ENCODE results near the gene PACSIN2.
A peak's percentile ranks its signal among the peaks of the same experiment; 100 is the strongest.

Gene PACSIN2

DNA sequence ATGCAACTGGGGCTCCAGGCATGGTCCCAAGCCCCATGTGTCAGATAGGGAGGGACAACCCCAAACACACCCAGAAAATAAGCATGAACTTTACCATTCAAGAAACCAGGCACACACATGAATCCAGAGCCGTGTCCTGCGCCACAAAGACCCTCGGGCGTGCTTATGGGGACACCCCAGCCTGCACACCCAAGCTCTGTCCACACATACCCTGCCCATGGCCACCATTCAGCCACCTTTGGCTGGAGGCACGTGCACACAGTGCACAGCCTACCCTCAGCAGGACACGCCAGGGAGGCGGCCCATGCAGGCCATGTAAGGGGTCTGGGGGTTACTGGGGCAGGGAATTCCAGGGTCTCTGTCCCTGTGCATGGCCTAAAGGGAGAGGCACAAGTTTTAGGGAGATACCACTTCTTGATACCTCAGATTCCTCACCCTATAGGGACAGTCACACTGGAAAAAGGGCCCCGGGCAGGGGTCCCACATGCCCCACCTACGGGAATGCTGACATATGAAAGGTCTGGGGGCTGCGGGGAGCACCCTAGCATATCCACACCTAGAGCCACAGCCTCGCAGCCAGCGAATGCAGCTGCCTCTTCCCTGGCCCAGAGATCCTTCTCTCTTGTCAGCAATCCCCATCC is 20.6 kb downstream of the PACSIN2 start:
- no peaks in the 10 kb centered on the region for H3K9me3 ChIP-seq
- H3K27ac ChIP-seq, result peak overlapping the region; percentile 93
- peaks cover 78 to 81% of the 10 kb centered on the region in 2 experiments for H3K4me1 ChIP-seq (ENCODE audit: control insufficient read depth in 1 of 2, insufficient read depth in 1 of 2, low read depth in 1 of 2, low read length in 1 of 2)
- no peak for TF ChIP-seq CTCF (IDR thresholded peaks at IDR 0.05)
- no peaks in the 10 kb centered on the region for H3K36me3 ChIP-seq
- H3K27me3 ChIP-seq, result no peaks in the 10 kb centered on the region
- peak overlapping the region; percentile 56 to 58 for H3K4me3 ChIP-seq (ENCODE audit: low read depth in 1 of 2, low read length in 1 of 2)

DNA sequence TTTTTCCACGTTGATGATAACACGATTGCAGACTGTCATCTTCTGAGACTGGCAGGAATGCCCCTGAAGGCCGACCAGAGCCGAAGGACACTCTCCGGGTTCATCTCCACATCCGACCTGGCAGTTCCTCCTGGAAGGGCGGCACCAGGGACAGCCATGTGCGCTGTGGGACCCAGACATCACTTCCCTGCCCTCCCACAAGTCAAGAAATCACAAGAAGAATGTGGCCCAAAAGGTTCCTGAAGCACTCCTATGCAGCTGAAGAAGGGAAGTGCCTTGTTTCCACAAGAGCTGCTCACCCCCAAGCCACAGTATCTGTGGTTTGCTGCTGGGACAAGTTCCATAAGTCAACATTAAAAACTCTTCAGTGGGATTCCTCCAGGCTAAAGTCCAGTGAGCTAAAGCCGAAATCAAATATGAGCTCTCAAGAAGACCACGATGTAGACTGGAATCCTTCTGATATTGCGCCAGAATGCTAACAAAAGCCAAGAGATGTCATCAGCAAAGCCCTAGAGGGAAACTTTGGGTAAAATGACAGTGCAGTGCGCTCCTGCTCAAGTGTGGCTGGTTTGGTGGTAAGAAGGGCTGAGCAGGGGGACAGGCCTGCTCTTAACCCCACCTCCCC is 21.2 kb downstream of the PACSIN2 start:
- peaks cover 76 to 78% of the 10 kb centered on the region in 2 experiments for H3K4me1 ChIP-seq (ENCODE audit: control insufficient read depth in 1 of 2, insufficient read depth in 1 of 2, low read depth in 1 of 2, low read length in 1 of 2)

GRCh38 chr22:42992886-42993479 is 22.0 kb downstream of the PACSIN2 start:
- no peak for TF ChIP-seq CTCF (IDR thresholded peaks at IDR 0.05)
- H3K4me3 ChIP-seq (ENCODE audit: low read depth in 1 of 2, low read length in 1 of 2), result peak overlapping the region; percentile 56 to 58
- H3K36me3 ChIP-seq, result no peaks in the 10 kb centered on the region
- H3K9me3 ChIP-seq, result no peaks in the 10 kb centered on the region
- peak overlapping the region; percentile 93 for H3K27ac ChIP-seq
- peaks cover 68 to 72% of the 10 kb centered on the region in 2 experiments for H3K4me1 ChIP-seq (ENCODE audit: control insufficient read depth in 1 of 2, insufficient read depth in 1 of 2, low read depth in 1 of 2, low read length in 1 of 2)
- no peaks in the 10 kb centered on the region for H3K27me3 ChIP-seq

More for the DNA sequence above, 21.2 kb downstream of the PACSIN2 start:
- peak overlapping the region; percentile 56 to 58 for H3K4me3 ChIP-seq (ENCODE audit: low read depth in 1 of 2, low read length in 1 of 2)
- no peaks in the 10 kb centered on the region for H3K27me3 ChIP-seq
- peak overlapping the region; percentile 93 for H3K27ac ChIP-seq
- H3K36me3 ChIP-seq, result no peaks in the 10 kb centered on the region
- no peaks in the 10 kb centered on the region for H3K9me3 ChIP-seq
- TF ChIP-seq CTCF (IDR thresholded peaks at IDR 0.05), result no peak

DNA sequence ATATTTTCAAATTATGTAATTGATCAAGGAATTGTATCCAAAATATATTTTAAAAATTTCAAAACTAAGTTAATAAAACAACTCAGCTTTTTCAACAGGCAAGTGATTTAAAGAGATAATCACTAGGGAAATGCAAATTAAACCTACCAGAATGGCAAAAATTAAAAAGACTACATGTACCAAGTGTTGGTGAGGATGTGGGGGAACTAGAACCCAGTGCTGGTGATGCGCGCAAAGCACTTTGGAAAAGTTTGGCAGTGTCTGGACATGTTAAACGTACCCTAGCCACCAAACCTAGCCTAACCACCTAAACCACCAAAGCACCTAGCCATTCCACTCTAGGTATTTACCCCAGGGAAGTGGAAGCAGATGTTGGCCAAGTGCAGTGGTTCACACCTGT is 22.9 kb downstream of the PACSIN2 start:
- H3K4me1 ChIP-seq (ENCODE audit: control insufficient read depth in 1 of 2, insufficient read depth in 1 of 2, low read depth in 1 of 2, low read length in 1 of 2), result peaks cover 60 to 65% of the 10 kb centered on the region in 2 experiments

More for the DNA sequence above, 22.9 kb downstream of the PACSIN2 start:
- no peak for TF ChIP-seq CTCF (IDR thresholded peaks at IDR 0.05)
- Histone ChIP-seq H3K27ac (peak overlapping the region; percentile 93), H3K4me3 (ENCODE audit: low read depth in 1 of 2, low read length in 1 of 2) (no peak overlapping the region), H3K9me3 (no peaks in the 10 kb centered on the region), H3K27me3 (no peaks in the 10 kb centered on the region), H3K36me3 (no peaks in the 10 kb centered on the region)
